Parathyroid adenoma (tissue), 2 donors: ENCODE measurements around the gene CSTB.

Experiments
- H2AFZ ChIP-seq: fragments of 300-600 bp; sonication (generic); one replicate; pipeline ENCODE4 v1.7.0; 2017; ENCODE audit warnings: antibody characterized with exemption, mild to moderate bottlenecking
- H3K27ac ChIP-seq: fragments of 300-600 bp; sonication (generic); one replicate; pipeline ENCODE4 v1.7.0; 2017
- H3K27me3 ChIP-seq: fragments of 300-600 bp; sonication (generic); one replicate; pipeline ENCODE4 v1.7.0; 2017; ENCODE audit warnings: low read length; ENCODE audit not compliant: control insufficient read depth, insufficient read depth
- H3K36me3 ChIP-seq: fragments of 300-600 bp; sonication (generic); one replicate; pipeline ENCODE4 v1.7.0; 2017; ENCODE audit warnings: low read length; ENCODE audit not compliant: control insufficient read depth, insufficient read depth
- H3K4me1 ChIP-seq: fragments of 300-600 bp; sonication (generic); one replicate; pipeline ENCODE4 v1.7.0; 2017; ENCODE audit warnings: control low read depth
- H3K4me2 ChIP-seq: fragments of 300-600 bp; sonication (generic); one replicate; pipeline ENCODE4 v1.7.0; 2017; ENCODE audit warnings: low read length
- H3K4me3 ChIP-seq: fragments of 300-600 bp; sonication (generic); one replicate; pipeline ENCODE4 v1.7.0; 2017; ENCODE audit warnings: low read depth, low read length
- H3K79me2 ChIP-seq: fragments of 300-600 bp; sonication (generic); one replicate; pipeline ENCODE4 v1.7.0; 2017; ENCODE audit warnings: control low read depth
- H3K9ac ChIP-seq: fragments of 300-600 bp; sonication (generic); one replicate; pipeline ENCODE4 v1.7.0; 2017; ENCODE audit warnings: mild to moderate bottlenecking
- H3K9me3 ChIP-seq: fragments of 300-600 bp; sonication (generic); one replicate; pipeline ENCODE4 v1.7.0; 2017; ENCODE audit warnings: low read length; ENCODE audit not compliant: control insufficient read depth
- TF ChIP-seq, protein P1 (sequence below): fragments of 300-600 bp; sonication (generic); IDR thresholded peaks from one replicate; pipeline ENCODE4 v1.7.0; 2017; ENCODE audit warnings: antibody characterized with exemption, mild to moderate bottlenecking
- donor health status: primary hyperparathyroidism.

CSTB gene

GRCh38 chr21:43801006-43801783, 25.1 kb upstream of the CSTB start:
- Histone ChIP-seq H3K9ac (no peak overlapping the region), H3K9me3 (no peaks in the 10 kb centered on the region), H3K27ac (no peak overlapping the region), H3K4me2 (no peak overlapping the region), H3K36me3 (no peaks in the 10 kb centered on the region), H3K4me3 (no peak overlapping the region), H3K27me3 (no peaks in the 10 kb centered on the region), H3K79me2 (no peaks in the 10 kb centered on the region), H2AFZ (no peak overlapping the region), H3K4me1 (no peaks in the 10 kb centered on the region)
- TF ChIP-seq, protein P1, sequence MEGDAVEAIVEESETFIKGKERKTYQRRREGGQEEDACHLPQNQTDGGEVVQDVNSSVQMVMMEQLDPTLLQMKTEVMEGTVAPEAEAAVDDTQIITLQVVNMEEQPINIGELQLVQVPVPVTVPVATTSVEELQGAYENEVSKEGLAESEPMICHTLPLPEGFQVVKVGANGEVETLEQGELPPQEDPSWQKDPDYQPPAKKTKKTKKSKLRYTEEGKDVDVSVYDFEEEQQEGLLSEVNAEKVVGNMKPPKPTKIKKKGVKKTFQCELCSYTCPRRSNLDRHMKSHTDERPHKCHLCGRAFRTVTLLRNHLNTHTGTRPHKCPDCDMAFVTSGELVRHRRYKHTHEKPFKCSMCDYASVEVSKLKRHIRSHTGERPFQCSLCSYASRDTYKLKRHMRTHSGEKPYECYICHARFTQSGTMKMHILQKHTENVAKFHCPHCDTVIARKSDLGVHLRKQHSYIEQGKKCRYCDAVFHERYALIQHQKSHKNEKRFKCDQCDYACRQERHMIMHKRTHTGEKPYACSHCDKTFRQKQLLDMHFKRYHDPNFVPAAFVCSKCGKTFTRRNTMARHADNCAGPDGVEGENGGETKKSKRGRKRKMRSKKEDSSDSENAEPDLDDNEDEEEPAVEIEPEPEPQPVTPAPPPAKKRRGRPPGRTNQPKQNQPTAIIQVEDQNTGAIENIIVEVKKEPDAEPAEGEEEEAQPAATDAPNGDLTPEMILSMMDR: no peak

DNA sequence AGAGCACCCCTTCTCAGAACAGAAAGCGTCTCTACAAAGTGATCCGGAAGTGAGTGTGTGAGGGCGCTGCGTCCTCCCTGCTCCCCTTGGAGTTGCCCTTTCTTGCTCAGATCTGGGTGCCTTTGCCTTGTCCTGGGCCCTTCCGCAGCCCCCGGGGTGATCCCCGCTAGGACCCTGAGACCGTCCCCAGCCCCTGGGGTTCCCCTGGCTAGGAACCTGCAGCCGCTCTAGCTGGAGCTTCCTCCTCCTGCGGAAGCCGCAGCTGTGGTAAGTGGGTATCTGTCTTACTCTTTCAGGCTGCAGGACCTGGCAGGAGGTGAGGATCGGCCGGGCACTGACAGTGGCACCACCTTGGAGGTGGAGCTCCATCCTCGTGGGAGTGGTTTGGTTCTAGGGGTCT, 24.5 kb upstream of the CSTB start:
- no peaks in the 10 kb centered on the region for H3K27me3 ChIP-seq
- no peaks in the 10 kb centered on the region for H3K9me3 ChIP-seq
- H3K4me1 ChIP-seq: no peaks in the 10 kb centered on the region
- no peaks in the 10 kb centered on the region for H3K36me3 ChIP-seq
- no peak overlapping the region for H3K9ac ChIP-seq
- no peak overlapping the region for H2AFZ ChIP-seq
- no peaks in the 10 kb centered on the region for H3K79me2 ChIP-seq
- no peak overlapping the region for H3K4me2 ChIP-seq
- TF ChIP-seq, protein P1: no peak
- H3K27ac ChIP-seq: no peak overlapping the region
- H3K4me3 ChIP-seq: no peak overlapping the region

- H3K4me1 ChIP-seq: no peaks in the 10 kb centered on the region
- no peaks in the 10 kb centered on the region for H3K27me3 ChIP-seq
- H3K79me2 ChIP-seq: no peaks in the 10 kb centered on the region
- no peak overlapping the region for H3K9ac ChIP-seq
- no peak overlapping the region for H2AFZ ChIP-seq
- H3K4me3 ChIP-seq: no peak overlapping the region
- H3K4me2 ChIP-seq: no peak overlapping the region
- no peaks in the 10 kb centered on the region for H3K36me3 ChIP-seq
- H3K9me3 ChIP-seq: no peaks in the 10 kb centered on the region
- TF ChIP-seq, protein P1: no peak
- H3K27ac ChIP-seq: no peak overlapping the region
Measured at GRCh38 chr21:43800124-43800523, 24.0 kb upstream of the CSTB start.

GRCh38 chr21:43799301-43799840, 23.3 kb upstream of the CSTB start:
- H3K4me3 ChIP-seq: no peak overlapping the region
- H2AFZ ChIP-seq: no peak overlapping the region
- no peaks in the 10 kb centered on the region for H3K9me3 ChIP-seq
- H3K27ac ChIP-seq: no peak overlapping the region
- H3K4me1 ChIP-seq: no peaks in the 10 kb centered on the region
- H3K4me2 ChIP-seq: no peak overlapping the region
- TF ChIP-seq, protein P1: no peak
- no peak overlapping the region for H3K9ac ChIP-seq
- no peaks in the 10 kb centered on the region for H3K27me3 ChIP-seq
- H3K36me3 ChIP-seq: no peaks in the 10 kb centered on the region
- no peaks in the 10 kb centered on the region for H3K79me2 ChIP-seq
